ENCODE data around the gene TBC1D1.
"Not testable (repeated sequence)": the region's sequence is repeated elsewhere in the genome, so short reads cannot be mapped to it uniquely, and the experiment has no call there.

The TBC1D1 gene

GRCh38 chr4:37968747-37969146, 77.9 kb downstream of the TBC1D1 start:
- no peak for DNase-seq (ENCODE audit: low read depth)

GRCh38 chr4:37970702-37971101, 79.8 kb downstream of the TBC1D1 start:
- DNase-seq (ENCODE audit: low read depth): peak; percentile 21

- DNase-seq (ENCODE audit: low read depth): no peak
These were observed 80.3 kb downstream of the TBC1D1 start for GRCh38 chr4:37971202-37971601.

- DNase-seq (ENCODE audit: low read depth): no peak
These were observed 82.6 kb downstream of the TBC1D1 start for GRCh38 chr4:37973441-37973840.

- DNase-seq (ENCODE audit: low read depth): not testable (repeated sequence)
These were observed 84.5 kb downstream of the TBC1D1 start for GRCh38 chr4:37975321-37975822.

- no peak for DNase-seq (ENCODE audit: low read depth)
These were observed 85.6 kb downstream of the TBC1D1 start for GRCh38 chr4:37976507-37976906.

- peak; percentile 55 for DNase-seq (ENCODE audit: low read depth)
These were observed 86.1 kb downstream of the TBC1D1 start for GRCh38 chr4:37976991-37977470.

GRCh38 chr4:37977471-37978247, 86.8 kb downstream of the TBC1D1 start:
- peak; percentile 67 for DNase-seq (ENCODE audit: low read depth)

GRCh38 chr4:37978248-37978924, 87.5 kb downstream of the TBC1D1 start:
- no peak for DNase-seq (ENCODE audit: low read depth)

GRCh38 chr4:37980246-37980645, 89.4 kb downstream of the TBC1D1 start:
- no peak for DNase-seq (ENCODE audit: low read depth)

- no peak for DNase-seq (ENCODE audit: low read depth)
These were observed 90.5 kb downstream of the TBC1D1 start for GRCh38 chr4:37981425-37981824.

- DNase-seq (ENCODE audit: low read depth): no peak
These were observed 91.2 kb downstream of the TBC1D1 start for GRCh38 chr4:37981844-37982720.

- DNase-seq (ENCODE audit: low read depth): no peak
These were observed 91.9 kb downstream of the TBC1D1 start for GRCh38 chr4:37982736-37983135.

GRCh38 chr4:37983951-37984350, 93.1 kb downstream of the TBC1D1 start:
- no peak for DNase-seq (ENCODE audit: low read depth)

- DNase-seq (ENCODE audit: low read depth): no peak
These were observed 94.9 kb downstream of the TBC1D1 start for GRCh38 chr4:37985730-37986275.

- no peak for DNase-seq (ENCODE audit: low read depth)
These were observed 97.8 kb downstream of the TBC1D1 start for GRCh38 chr4:37988670-37989069.

GRCh38 chr4:37989398-37990260, 98.7 kb downstream of the TBC1D1 start:
- DNase-seq (ENCODE audit: low read depth): no peak

GRCh38 chr4:37990731-37991245, 99.9 kb downstream of the TBC1D1 start:
- DNase-seq (ENCODE audit: low read depth): no peak

GRCh38 chr4:37991623-37992410, 100.9 kb downstream of the TBC1D1 start:
- DNase-seq (ENCODE audit: low read depth): no peak

GRCh38 chr4:37993806-37994205, 102.9 kb downstream of the TBC1D1 start:
- DNase-seq (ENCODE audit: low read depth): no peak

All from activated gamma-delta T cell treated with anti-CD3 and anti-CD28 coated beads, Interleukin-2, amount 50 U/mL, for 16 hours (primary cell).